ENCODE measurements around the gene SLC9A2. TPM values are rescaled to one million over a fixed set of nuclear protein-coding genes. Genes with fewer than 3 reads are reported as not detected.

SLC9A2 gene
- total RNA-seq, 1 donor from 2014 or later = not detected

- TF ChIP-seq CTCF (IDR thresholded peaks at IDR 0.05) = no peak
- ATAC-seq (ENCODE audit: low read depth) (no peak), DNase-seq (no peak)
- intact Hi-C loops (cut with micrococcal nuclease) = no loop called here
- H3K27ac Mint-ChIP-seq = no peak overlapping the region
- peaks cover 56% of the 10 kb centered on the region for H3K36me3 Mint-ChIP-seq (ENCODE audit: low read depth)
- H3K4me3 Mint-ChIP-seq = no peak overlapping the region
- H3K4me1 Mint-ChIP-seq = no peaks in the 10 kb centered on the region
- H3K27me3 Mint-ChIP-seq = no peaks in the 10 kb centered on the region
- ChIA-PET POLR2A (no interaction called here), CTCF (no interaction called here)
- H3K9me3 Mint-ChIP-seq = no peaks in the 10 kb centered on the region
Observed at GRCh38 chr2:102717308-102718018, 98.1 kb downstream of the SLC9A2 start.

- Mint-ChIP-seq H3K9me3 (no peaks in the 10 kb centered on the region), H3K4me1 (no peaks in the 10 kb centered on the region), H3K4me3 (no peak overlapping the region), H3K27me3 (no peaks in the 10 kb centered on the region), H3K36me3 (ENCODE audit: low read depth) (peaks cover 68% of the 10 kb centered on the region), H3K27ac (no peak overlapping the region)
- DNase-seq (no peak), ATAC-seq (ENCODE audit: low read depth) (no peak)
- no peak for TF ChIP-seq CTCF (IDR thresholded peaks at IDR 0.05)
- ChIA-PET POLR2A (no interaction called here), CTCF (no interaction called here)
- intact Hi-C loops (cut with micrococcal nuclease) = no loop called here
Observed at GRCh38 chr2:102718387-102719316, 99.3 kb downstream of the SLC9A2 start.

GRCh38 chr2:102724016-102724490, 104.7 kb downstream of the SLC9A2 start:
- ATAC-seq (ENCODE audit: low read depth) = no peak
- TF ChIP-seq CTCF (IDR thresholded peaks at IDR 0.05) = no peak
- ChIA-PET POLR2A (no interaction called here), CTCF (no interaction called here)
- Mint-ChIP-seq H3K4me1 (no peaks in the 10 kb centered on the region), H3K9me3 (no peaks in the 10 kb centered on the region), H3K36me3 (ENCODE audit: low read depth) (peaks cover 93% of the 10 kb centered on the region), H3K27me3 (no peaks in the 10 kb centered on the region), H3K27ac (no peak overlapping the region), H3K4me3 (no peak overlapping the region)
- DNase-seq = no peak
- intact Hi-C loops (cut with micrococcal nuclease) = no loop called here

- no peak for ATAC-seq (ENCODE audit: low read depth)
- ChIA-PET CTCF (no interaction called here), POLR2A (no interaction called here)
- intact Hi-C loops (cut with micrococcal nuclease) = no loop called here
- H3K36me3 Mint-ChIP-seq (ENCODE audit: low read depth) = peaks cover 88% of the 10 kb centered on the region
- H3K27me3 Mint-ChIP-seq = no peaks in the 10 kb centered on the region
- H3K4me3 Mint-ChIP-seq = no peak overlapping the region
- no peaks in the 10 kb centered on the region for H3K4me1 Mint-ChIP-seq
- H3K27ac Mint-ChIP-seq = no peak overlapping the region
- no peaks in the 10 kb centered on the region for H3K9me3 Mint-ChIP-seq
- TF ChIP-seq CTCF (IDR thresholded peaks at IDR 0.05) = no peak
- DNase-seq = no peak
Observed at GRCh38 chr2:102724553-102724952, 105.2 kb downstream of the SLC9A2 start.

All from activated B cell treated with CpG ODN at 0.5 μM for 24 hours (primary cell).